GM21619 (cell line): Measurements from ENCODE around the gene PPP1R3G.

Experiments
- ATAC-seq: cut with Tn5 transposase; IDR thresholded peaks from one replicate; pipeline ENCODE4 v1.9.1; 2021; ENCODE audit not compliant: unreplicated experiment

Gene PPP1R3G

GRCh38 chr6:5093231-5094015 is 8.3 kb downstream of the PPP1R3G start:
- no peak for ATAC-seq

- no peak for ATAC-seq
These were observed 9.2 kb downstream of the PPP1R3G start for GRCh38 chr6:5094327-5094726.

GRCh38 chr6:5095236-5095635 is 10.1 kb downstream of the PPP1R3G start:
- ATAC-seq, result peak; percentile 83

GRCh38 chr6:5096482-5096881 is 11.3 kb downstream of the PPP1R3G start:
- no peak for ATAC-seq

- no peak for ATAC-seq
These were observed 13.5 kb downstream of the PPP1R3G start for GRCh38 chr6:5098501-5099270.

- no peak for ATAC-seq
These were observed 14.4 kb downstream of the PPP1R3G start for GRCh38 chr6:5099537-5099936.

GRCh38 chr6:5100806-5101205 is 15.7 kb downstream of the PPP1R3G start:
- no peak for ATAC-seq

GRCh38 chr6:5102267-5102970 is 17.3 kb downstream of the PPP1R3G start:
- ATAC-seq, result no peak

- ATAC-seq, result no peak
These were observed 18.1 kb downstream of the PPP1R3G start for GRCh38 chr6:5103250-5103649.

GRCh38 chr6:5104667-5105066 is 19.5 kb downstream of the PPP1R3G start:
- ATAC-seq, result no peak

- no peak for ATAC-seq
These were observed 20.0 kb downstream of the PPP1R3G start for GRCh38 chr6:5105146-5105545.

- no peak for ATAC-seq
These were observed 22.2 kb downstream of the PPP1R3G start for GRCh38 chr6:5107341-5107740.

GRCh38 chr6:5108068-5108467 is 22.9 kb downstream of the PPP1R3G start:
- no peak for ATAC-seq

- ATAC-seq, result no peak
These were observed 23.5 kb downstream of the PPP1R3G start for GRCh38 chr6:5108536-5109150.

GRCh38 chr6:5109436-5109835 is 24.3 kb downstream of the PPP1R3G start:
- ATAC-seq, result no peak

GRCh38 chr6:5110246-5110645 is 25.1 kb downstream of the PPP1R3G start:
- no peak for ATAC-seq

GRCh38 chr6:5111626-5112025 is 26.5 kb downstream of the PPP1R3G start:
- no peak for ATAC-seq

GRCh38 chr6:5112066-5112799 is 27.1 kb downstream of the PPP1R3G start:
- no peak for ATAC-seq

GRCh38 chr6:5113096-5113495 is 28.0 kb downstream of the PPP1R3G start:
- no peak for ATAC-seq

- no peak for ATAC-seq
These were observed 30.0 kb downstream of the PPP1R3G start for GRCh38 chr6:5115168-5115567.
